AG09309 (cell line): ENCODE results near the gene RAB17.

Experiments
- DNase-seq: peaks from one replicate; pipeline ENCODE4 v3.0.0-alpha.2; 2010; ENCODE audit warnings: low read depth
- H3K4me3 ChIP-seq: 2 replicates; pipeline ENCODE4 v1.5.1; 2011; ENCODE audit warnings: mild to moderate bottlenecking, low read depth, low read length, moderate library complexity; ENCODE audit not compliant: control insufficient read depth
- TF ChIP-seq, protein P1 (sequence below): IDR thresholded peaks from 2 replicates; pipeline ENCODE4 v1.5.1; 2011; ENCODE audit warnings: mild to moderate bottlenecking, low read depth, low read length, inconsistent platforms; ENCODE audit not compliant: insufficient read depth, control insufficient read depth; ENCODE audit errors: missing control alignments

RAB17 gene, protein sequence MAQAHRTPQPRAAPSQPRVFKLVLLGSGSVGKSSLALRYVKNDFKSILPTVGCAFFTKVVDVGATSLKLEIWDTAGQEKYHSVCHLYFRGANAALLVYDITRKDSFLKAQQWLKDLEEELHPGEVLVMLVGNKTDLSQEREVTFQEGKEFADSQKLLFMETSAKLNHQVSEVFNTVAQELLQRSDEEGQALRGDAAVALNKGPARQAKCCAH

GRCh38 chr2:237590272-237591140, at the start of gene RAB17:
TSS of gene RAB17 (minus strand) at chr2:237590734. CDS start at chr2:237586154, 4,580 bp downstream.
- no peak within 1 kb of the TSS for H3K4me3 ChIP-seq
- DNase-seq, result no peak
- TF ChIP-seq, protein P1, sequence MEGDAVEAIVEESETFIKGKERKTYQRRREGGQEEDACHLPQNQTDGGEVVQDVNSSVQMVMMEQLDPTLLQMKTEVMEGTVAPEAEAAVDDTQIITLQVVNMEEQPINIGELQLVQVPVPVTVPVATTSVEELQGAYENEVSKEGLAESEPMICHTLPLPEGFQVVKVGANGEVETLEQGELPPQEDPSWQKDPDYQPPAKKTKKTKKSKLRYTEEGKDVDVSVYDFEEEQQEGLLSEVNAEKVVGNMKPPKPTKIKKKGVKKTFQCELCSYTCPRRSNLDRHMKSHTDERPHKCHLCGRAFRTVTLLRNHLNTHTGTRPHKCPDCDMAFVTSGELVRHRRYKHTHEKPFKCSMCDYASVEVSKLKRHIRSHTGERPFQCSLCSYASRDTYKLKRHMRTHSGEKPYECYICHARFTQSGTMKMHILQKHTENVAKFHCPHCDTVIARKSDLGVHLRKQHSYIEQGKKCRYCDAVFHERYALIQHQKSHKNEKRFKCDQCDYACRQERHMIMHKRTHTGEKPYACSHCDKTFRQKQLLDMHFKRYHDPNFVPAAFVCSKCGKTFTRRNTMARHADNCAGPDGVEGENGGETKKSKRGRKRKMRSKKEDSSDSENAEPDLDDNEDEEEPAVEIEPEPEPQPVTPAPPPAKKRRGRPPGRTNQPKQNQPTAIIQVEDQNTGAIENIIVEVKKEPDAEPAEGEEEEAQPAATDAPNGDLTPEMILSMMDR, result no peak

- no peak for DNase-seq
- no peak overlapping the region for H3K4me3 ChIP-seq
- TF ChIP-seq, protein P1, result no peak
Measured at GRCh38 chr2:237639836-237640220, 49.3 kb upstream of the RAB17 start.

- TF ChIP-seq, protein P1, result no peak
- DNase-seq, result no peak
- H3K4me3 ChIP-seq, result no peak overlapping the region
Measured at GRCh38 chr2:237639052-237639835, 48.7 kb upstream of the RAB17 start.

- DNase-seq, result no peak
- H3K4me3 ChIP-seq, result no peak overlapping the region
- TF ChIP-seq, protein P1, result no peak
Measured at GRCh38 chr2:237638176-237638575, 47.6 kb upstream of the RAB17 start.

- TF ChIP-seq, protein P1, result no peak
- H3K4me3 ChIP-seq, result no peak overlapping the region
- no peak for DNase-seq
Measured at GRCh38 chr2:237637429-237638135, 47.0 kb upstream of the RAB17 start.

DNA sequence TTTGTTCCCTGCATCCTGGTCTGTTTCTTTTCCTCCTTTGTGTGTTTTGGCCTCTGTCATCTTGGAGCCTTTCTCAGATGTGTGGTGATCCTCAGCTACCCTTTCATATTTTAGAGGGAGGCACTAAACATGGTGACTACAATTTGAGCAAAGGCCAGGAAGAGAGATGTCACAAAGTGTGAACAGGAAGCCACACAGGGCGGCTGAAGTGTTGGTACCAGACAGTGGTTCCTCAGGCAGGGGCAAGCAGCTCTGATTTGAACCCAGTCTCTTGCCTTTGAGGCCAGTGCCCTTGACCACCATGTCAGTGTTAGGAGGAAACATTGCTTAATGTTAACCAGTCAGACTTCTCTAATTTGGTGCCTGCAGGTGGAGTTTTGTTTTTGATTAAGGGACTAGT, 46.0 kb upstream of the RAB17 start:
- TF ChIP-seq, protein P1, result no peak
- no peak overlapping the region for H3K4me3 ChIP-seq
- DNase-seq, result no peak
